Measurements from ENCODE around the gene ZNF616.
A peak's percentile ranks its signal among the peaks of the same experiment; 100 is the strongest.

The ZNF616 gene

DNA sequence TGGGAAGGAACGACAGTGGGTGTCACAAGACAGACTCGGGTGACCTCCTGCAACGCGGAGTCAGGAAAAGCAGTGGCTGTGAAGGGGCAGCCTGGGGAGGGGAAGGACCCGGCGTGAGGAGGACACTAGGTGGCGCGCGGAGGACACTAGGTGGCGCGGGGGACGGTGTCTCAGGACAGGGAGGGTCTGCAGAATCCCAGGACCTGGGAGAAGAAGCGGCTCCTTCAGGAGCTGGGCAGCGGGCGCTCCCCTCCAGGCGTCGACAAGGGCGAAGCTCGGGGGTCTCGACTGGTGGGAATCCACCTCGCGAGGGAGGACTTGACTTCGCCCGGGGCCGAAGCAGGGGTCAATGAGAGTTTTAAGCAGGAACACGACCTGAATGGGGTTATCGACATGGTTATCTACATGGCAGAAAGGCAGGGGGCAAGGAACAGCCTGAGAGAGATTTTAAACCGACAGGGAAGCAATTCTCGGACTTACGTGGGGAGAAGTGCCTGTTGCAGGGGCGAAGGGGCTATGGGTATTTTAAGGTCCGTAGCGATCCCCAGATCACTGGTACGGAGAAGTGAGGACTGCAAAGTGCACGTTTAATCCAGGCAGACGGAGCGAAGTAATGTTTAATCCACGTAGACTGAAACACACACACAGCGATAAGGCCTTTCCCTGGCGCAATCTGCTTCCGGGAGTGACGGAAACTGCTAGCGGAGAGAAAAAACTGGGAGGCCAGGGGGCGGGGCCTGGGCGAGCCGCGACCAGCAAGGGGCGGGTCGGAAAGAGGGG is at the start of gene ZNF616:
Gene ZNF616 (minus strand): TSS at position 687 of the 780 bp plus-strand sequence. CDS start 9,426 bp downstream, outside the sequence.
- peak; percentile 87 for DNase-seq

DNA sequence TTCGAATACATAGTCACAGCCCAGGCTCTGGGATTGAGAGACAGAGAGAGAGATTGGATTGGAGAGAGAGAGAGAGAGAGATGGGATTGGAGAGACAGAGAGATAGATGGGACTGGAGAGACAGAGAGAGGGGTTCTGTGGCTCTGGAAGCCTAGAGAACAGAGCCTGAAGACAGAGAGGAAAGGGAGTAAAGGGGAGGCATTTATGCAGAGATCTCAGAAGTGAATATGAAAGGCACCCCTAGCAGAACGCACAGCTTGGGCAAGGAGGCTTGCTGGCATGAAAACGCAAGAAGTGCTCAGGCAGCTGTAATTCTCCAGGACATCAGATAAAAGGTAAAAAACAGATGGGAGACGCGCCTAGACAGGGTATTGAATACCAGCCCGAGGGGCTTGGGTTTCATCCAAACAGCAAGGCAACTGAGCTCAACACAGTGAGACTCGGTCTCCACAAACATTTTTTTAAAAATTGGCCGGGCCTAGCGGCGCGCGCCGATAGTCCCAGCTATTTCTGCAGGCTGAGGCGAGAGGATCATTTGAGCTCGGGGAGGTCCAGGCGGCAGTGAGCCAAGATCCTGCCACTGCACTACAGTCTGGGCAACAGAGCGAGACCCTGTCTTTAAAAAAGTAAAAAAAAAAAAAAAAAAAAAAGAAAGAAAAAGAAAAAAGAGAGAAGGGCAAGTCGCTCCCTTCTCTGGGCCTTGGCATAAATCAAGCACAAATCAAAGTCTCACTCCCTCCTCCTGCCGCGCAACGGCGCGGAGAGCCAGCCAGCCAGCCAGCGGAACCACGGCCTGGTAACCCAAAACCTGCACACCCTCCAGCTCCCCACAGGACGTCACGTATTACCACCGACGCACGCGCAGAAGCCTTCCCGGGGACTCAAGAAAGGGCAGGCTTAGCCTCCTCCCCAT is 49.3 kb upstream of the ZNF616 start:
- DNase-seq, result no peak

DNA sequence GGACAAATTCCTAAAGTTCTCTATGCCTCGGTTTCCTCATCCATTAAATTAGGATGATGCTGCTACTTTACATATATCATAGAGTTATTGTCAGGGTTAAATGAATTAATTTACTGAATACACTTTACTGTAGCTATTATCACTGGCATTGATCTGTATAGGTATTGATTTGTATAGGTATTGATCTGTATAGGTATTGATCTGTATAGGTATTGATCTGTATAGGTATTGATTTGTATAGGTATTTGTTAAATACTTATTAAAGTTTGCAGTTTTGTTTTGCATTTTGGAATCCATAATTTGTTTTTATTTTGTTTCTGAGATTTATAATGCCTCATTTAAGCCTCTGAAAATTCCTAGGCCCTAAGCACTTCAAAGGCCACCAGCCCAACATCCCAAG is 47.7 kb upstream of the ZNF616 start:
- DNase-seq, result no peak

DNA sequence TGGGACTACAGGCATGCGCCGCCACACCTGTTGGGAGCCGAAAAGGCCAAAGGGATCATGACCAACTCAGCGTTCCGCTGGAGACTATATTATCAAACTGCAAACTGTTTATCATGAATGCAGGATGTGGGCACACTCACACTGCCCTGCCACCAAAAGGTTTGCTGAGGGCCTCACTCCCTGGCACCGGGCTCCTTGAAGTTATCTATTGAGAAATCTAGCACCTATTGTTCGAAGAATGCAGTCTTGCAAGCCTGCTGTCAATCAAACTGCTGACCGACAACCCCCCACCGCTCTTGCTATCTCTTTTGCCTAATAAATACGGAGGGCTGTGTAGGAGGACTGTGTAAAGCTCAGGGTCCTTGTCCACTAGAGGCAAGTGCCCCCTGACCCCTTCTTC is 36.8 kb upstream of the ZNF616 start:
- no peak for DNase-seq

DNA sequence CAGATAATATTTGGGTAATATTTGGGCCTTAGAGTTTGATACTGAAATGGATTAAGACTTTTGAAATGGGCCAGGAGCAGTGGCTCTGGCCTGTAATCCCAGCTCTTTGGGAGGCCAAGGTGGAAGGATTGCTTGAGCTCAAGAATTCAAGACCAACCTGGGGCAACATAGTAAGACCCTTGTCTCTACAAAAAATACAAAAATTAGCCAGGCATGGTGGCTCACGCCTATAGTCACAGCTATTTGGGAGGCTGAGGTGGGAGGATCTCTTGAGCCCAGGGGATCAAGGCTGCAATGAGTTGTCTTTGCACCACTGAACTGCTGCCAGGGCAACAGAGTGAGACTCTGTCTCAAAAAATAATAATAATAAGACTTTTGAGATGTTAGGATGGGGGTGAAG is 32.6 kb upstream of the ZNF616 start:
- DNase-seq, result no peak

DNA sequence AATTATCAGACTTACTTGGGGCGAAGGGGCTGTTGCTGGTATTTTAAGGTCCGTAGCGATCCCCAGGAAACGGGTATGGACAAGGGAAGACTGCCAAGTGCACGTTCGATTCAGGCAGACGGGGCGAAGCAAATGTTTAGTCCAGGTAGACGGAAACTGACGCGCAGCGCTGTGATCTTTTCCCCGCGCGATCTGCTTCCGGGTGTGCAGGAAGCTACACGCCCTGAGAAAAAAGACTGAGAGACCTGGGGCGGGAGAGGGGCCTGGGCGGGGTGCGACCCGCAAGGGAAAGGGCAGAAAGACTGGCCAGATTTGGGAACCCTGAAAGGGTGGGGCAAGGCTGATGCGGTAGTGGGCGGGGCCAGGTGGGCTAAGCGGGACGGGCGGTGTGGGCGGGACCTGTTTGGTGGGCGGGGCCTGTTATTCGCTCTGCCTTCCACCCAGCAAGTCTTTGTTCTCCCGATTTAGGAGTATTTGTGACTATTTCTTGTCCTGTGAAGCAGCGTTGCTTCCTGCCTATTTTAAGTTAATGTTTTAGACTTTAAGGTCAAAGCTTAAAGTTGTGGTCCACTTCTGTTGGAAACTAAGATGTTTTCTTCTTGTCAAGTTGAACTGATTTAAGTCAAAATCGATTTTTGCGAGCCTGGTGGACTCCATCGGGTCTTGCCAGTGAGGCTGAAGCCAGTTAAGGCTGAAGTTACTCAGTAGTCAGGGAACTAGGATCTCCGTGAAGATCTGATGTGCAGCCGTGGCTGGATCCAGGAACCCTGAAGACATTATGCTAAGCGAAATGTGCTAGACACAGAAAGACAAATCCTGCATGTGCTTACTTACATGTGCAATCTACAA is 31.8 kb upstream of the ZNF616 start, which contains the start of gene ZNF836:
Gene ZNF836 (minus strand): TSS at position 301 of the 849 bp plus-strand sequence. CDS start 3,549 bp downstream, outside the sequence.
- peak; percentile 79 for DNase-seq

DNA sequence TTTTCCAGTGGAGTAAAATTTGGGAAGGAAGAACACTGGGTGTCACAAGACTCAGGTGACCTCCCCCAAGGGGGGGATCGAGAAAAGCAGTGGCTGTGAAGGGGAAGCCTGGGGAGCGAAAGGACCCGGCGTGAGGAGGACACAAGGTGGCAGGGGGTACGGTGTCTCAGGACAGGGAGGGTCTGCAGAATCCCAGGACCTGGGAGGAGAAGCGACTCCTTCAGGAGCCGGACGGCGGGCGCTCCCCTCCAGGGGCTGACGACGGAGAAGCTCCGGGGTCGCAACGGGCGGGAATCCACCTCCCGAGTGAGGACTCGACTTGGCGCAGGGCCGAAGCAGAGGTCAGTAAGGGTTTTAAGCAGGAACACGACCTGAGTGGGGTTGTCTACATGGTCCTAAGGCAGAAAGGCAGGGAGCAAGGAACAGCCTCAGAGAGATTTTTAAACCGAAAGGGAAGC is 31.2 kb upstream of the ZNF616 start:
- DNase-seq, result no peak

DNA sequence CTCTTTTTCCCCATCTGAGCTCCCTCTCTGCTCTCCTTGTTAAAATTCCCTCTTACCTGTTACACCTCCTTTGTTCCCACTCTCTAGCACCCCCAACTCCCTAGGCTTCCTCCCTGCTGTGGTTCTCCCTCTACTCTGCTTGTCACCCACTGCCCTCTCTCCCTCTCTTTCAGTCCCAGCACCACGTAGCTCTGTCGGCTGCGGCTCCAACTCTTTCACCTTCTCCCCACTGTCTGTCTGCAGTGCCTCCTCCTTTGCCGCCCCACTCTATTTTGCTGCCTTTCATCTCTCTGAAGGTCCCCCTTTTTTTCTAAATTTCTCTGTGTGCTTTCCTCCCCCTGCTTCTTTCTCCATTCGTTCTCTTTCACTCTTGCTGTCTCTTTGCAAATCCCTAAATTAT is 30.6 kb upstream of the ZNF616 start:
- no peak for DNase-seq

DNA sequence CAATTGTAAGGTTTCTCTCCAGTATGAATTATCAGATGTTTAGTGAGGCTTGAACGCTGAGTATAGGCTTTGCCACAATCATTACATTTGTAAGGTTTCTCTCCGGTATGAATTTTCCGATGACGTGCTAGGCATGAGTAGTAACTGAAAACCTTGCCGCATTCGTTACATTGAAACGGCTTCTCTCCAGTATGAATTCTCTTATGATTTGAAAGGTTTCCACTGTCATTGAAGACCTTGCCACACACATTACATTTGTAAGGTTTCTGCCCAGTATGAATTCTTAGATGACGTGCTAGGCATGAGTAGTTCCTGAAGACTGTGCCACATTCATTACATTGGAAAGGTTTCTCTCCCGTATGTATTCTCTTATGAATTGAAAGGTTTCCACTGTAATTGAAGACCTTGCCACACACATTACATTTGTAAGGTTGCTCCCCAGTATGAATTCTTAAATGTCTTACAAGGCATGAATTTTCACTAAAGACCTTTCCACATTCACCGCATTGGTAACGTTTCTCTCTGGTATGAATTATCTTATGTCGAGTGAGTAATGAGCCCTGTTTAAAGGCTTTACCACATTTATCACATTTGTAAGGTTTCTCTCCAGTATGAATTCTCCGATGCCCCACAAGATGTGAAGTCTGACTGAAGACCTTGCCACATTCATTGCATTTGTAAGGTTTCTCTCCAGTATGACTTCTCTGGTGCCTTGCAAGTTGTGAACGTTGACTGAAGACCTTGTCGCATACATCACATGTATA is 16.0 kb upstream of the ZNF616 start:
- DNase-seq, result no peak

DNA sequence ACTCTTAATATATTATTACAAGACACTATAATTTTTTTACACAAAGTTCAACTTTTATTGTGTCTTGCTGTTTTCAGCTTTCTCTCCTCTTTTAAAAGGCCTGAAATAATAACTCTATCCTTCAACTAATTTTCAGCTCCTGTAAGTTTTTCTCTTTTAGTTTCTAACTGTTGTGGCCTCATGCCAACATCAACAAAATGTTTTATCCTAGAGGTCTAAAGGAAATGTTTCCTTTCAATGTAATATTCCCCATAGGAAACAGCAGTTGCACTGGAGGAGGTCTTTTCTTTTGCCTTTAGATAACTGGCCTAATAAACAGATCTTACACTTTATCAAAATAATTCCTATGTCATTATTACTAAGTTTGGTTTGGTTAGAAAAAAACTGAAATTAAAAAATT is 8.5 kb upstream of the ZNF616 start:
- no peak for DNase-seq

DNA sequence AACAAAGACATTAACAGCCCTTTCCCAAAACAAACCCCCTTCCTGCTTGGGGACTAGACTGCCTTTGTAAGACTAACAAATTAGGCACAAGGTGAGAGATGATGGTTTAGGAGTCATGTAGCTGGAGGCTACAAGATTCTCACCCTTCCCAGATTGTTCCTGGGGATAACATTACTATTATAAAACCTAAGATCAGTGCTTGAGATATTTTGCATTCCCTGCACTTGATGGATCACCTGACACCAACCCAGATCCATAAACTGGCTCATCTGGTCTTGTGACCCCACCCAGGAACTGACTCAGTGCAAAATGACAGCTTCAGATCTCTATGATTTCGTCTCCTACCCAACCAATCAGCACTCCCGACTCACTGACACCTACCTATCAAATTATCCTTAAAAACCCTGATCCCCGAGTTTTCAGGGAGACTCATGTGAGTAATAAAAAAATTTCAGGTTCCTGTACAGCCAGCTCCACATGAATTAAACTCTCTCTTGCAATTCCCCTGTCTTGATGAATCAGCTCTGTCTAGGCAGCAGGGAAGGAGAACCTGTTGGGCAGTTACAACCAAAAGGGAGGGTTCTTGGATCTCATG is 2.4 kb upstream of the ZNF616 start:
- no peak for DNase-seq

DNA sequence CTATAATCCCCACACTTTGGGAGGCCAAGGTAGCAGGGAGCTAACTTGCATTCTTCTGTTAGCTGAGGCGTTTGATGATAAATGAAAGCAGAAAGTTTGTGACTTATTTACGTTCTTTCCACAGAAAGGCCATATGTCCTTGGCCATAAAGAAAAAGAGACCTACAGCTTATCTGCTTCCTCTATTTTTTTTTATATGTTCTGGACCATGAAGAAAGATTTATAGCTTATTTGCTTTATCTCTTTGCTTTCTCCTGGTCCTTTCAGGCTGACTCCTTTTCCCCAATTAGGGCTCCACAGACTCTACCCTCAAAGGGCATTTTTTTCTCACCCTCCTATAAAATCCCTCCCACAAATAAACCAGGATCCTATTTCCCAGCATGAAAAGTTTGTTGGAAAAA is 1.5 kb upstream of the ZNF616 start:
- DNase-seq, result no peak

DNA sequence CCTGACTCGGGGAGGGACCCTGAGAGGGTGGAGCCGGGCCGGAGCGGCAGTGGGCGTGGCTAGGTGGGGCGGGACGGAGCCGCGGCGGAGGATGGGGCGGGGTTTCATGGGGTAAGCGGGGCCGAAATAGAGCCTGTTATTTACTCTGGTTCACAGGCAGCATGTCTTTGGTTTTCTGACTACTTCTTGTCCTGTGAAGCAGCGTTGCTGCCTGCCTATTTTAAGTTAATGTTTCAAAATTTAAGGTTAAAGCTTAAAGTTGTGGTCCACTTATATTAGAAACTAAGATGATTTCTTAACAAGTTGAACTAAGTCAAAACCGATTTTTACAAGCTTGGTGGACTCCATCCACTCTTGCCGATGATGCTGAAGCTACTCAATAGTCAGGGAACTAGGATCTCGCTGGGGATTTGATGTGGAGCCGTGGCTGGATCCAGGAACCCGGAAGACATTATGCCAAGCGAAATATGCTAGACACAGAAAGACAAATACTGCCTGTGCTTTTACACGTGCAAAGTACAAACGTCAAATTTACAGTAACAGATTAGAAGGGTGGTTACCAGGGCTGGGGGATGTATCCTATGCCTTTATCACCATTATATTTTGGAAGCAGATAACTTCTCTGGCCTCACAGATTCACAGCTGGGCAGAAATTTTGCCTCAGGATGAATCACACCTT is 433 bp upstream of the ZNF616 start:
- no peak for DNase-seq

DNA sequence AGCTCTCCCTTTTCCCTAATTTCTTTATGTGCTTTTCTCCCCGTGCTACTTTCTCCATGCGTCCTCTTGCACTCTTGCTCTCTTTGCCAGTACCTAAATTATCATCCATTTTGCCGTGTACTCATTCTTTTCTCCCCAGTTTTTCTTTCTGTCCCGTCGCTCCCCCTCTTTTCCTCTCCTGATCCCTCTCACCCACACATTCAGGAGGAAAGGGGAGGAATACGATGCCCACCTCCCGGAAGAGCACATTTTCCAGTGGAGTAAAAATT is 821 bp downstream of the ZNF616 start:
- no peak for DNase-seq

DNA sequence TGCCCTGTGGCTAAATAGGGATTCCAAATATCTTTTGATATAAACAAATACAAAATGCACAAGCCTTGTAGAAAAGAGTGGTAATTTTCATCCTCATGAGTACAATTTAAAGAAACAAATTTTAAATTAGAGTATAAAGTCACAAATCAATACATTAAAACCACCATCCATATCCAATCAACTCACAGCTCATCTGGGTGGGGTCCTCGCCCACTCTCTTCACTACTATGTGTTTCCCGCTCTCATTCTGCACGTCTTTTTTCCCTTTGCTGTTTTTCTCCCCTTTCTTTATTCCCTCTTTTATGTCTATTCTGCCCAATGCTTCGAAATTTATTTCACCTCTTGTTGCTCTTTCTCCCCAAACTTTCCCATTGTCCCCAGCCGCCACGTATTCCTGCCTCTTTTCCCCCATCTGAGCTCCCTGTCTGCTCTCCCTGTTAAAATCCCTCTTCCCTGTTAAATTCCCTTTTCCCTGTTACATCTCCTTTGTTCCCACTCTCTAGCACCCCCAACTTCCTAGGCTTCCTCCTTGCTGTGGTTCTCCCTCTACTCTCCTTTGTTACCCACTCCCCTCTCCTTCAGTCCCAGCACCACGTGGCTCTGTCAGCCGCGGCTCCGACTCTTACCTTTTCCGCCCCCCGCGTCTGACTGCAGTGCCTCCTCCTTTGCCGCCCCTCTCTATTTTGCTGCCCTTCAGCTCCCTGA is 1.3 kb downstream of the ZNF616 start:
- peak; percentile 4 for DNase-seq

DNA sequence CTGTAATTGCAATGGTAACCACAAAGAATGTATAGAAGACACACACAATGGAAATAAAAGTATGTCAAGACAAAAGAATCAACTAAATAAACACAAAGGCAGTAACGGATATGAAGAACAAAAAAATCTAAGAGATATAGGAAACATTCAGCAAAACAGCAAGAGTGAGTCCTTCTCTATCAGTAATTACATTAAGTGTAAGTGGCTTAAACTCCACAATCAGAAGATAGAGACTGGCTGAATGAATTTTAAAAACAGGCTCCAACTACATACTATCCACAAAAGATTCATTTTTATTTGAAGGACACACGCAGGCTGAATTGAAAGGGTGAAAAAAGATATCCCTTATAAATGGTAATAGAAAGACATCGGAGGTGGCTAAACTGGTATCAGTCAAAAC is 19.5 kb downstream of the ZNF616 start:
- DNase-seq, result no peak

DNA sequence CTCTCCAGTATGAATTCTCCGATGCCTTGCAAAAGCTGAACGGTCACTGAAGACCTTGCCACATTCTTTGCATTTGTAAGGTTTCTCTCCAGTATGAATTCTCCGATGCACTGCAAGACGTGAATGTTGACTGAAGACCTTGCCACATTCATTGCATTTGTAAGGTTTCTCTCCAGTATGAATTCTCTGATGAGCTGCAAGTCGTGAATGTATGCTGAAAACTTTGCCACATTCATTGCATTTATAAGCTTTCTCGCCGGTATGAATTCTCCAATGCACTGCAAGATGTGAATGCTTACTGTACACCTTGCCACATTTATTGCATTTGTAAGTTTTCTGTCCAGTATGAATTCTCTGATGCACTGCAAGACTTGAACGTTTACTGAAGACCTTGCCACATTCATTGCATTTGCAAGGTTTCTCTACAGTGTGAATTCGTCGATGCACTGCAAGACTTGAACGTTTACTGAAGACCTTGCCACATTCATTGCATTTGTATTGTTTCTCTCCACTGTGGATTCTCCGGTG is 24.1 kb downstream of the ZNF616 start:
- no peak for DNase-seq

DNA sequence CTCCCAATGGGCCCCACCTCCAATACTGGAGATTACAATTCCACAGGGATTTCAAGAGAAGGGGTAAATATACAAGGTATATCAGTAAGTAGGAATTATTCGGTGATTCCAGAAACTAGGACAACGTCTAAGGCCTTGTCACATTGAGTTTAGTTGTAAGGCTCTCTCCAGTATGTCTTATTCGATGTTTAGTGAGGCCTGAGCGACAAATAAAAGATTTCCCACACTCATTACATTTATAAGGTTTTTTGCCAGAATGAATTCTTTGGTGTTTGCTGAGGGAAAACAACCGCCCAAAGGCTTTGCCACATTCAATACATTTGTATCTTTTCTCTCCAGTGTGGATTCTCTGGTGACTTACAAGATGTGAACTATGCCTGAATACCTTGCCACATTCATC is 25.0 kb downstream of the ZNF616 start:
- DNase-seq, result no peak

DNA sequence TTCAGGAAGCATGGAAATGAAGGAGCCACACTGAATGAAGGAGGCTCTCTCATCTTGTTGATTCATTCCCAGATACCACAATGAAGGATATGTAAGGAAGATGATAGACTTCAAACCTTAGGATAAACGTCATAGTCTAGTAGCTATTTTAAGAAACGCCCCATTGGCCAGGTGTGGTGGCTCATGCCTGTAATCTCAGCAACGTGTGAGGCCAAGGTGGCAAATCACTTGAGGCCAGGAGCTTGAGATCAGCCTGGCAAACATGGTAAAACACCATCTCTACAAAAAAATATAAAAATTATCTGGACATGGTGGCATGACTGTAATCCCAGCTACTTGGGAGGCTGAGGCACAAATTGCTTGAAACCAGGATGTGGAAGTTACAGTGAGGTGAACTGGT is 27.1 kb downstream of the ZNF616 start:
- no peak for DNase-seq

DNA sequence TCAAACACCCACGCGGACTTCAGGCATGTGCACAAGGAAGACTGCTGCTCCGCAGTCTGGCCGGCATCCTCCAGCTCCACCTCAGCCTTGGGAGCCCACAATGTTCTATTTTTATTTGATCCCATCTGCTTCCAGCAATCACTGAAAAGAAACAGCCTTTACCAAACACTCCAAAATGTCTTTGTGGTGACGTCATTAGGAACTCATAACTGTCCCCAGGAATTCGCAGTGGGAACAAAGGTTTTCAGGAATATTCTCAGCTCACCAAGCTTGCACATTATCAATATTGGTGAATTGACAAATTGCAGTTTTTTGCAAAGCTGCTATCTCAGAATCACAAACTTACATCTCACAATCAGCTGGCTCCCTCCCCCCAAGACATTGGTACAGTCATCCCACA is 29.0 kb downstream of the ZNF616 start:
- DNase-seq, result no peak

All from NCI-H2029 treated with DMSO at 0.1 percent for 48 hours (cell line).